ES-I3 (cell line): Measurements from ENCODE around the gene SMYD5.
"Not testable (repeated sequence)": the region's sequence is repeated elsewhere in the genome, so short reads cannot be mapped to it uniquely, and the experiment has no call there.

ENCODE experiments used
- H3K36me3 ChIP-seq: 2 replicates; pipeline ENCODE4 v1.6.1; 2013; ENCODE audit warnings: mild to moderate bottlenecking, low read length, control low read depth, moderate library complexity; ENCODE audit not compliant: insufficient read depth
- H3K4me1 ChIP-seq: 2 replicates; pipeline ENCODE4 v1.6.1; 2013; ENCODE audit warnings: mild to moderate bottlenecking, control low read depth, low read length; ENCODE audit not compliant: insufficient read depth
- H3K9ac ChIP-seq: 2 replicates; pipeline ENCODE4 v1.6.1; 2013; ENCODE audit warnings: low read depth, mild to moderate bottlenecking, low read length, moderate library complexity
- H3K9me3 ChIP-seq: 2 replicates; pipeline ENCODE4 v1.6.1; 2013; ENCODE audit warnings: mild to moderate bottlenecking, low read length, moderate library complexity; ENCODE audit not compliant: control insufficient read depth, insufficient read depth

Gene SMYD5

GRCh38 chr2:73214120-73215035, at the start of gene SMYD5:
Gene SMYD5 (plus strand): TSS chr2:73214245. CDS start chr2:73214267, 22 bp downstream.
- Histone ChIP-seq H3K36me3 (no peaks in the 10 kb centered on the region), H3K9ac (peak within 1 kb of the TSS; percentile 88), H3K4me1 (peaks cover 10% of the 10 kb centered on the region), H3K9me3 (no peaks in the 10 kb centered on the region)

- not testable (repeated sequence) for H3K9ac ChIP-seq, H3K36me3 ChIP-seq, H3K9me3 ChIP-seq, H3K4me1 ChIP-seq
Measured at GRCh38 chr2:73165978-73166377, 48.1 kb upstream of the SMYD5 start.

GRCh38 chr2:73166813-73167212, 47.2 kb upstream of the SMYD5 start:
- H3K9me3 ChIP-seq, H3K36me3 ChIP-seq, H3K4me1 ChIP-seq, H3K9ac ChIP-seq: not testable (repeated sequence)

DNA sequence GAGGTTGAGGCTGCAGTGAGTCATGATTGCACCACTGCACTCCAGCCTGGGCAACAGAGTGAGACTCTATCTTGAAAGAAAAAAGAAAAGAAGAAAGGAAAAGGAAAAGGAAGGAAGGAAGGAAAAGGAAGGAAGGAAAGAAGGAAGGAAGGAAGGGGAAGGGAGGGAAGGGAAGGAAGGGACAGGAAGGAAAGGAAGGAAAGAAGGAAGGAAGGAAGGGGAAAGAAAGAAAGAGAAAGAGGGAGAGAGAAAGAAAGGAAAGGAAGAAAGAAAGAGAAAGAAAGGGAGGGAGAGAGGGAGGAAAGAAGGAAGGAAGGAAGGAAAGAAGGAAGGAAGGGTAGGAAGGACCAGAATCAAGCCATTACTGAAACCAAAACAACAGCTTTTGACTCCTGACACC, 45.7 kb upstream of the SMYD5 start:
- not testable (repeated sequence) for H3K9me3 ChIP-seq, H3K9ac ChIP-seq, H3K36me3 ChIP-seq, H3K4me1 ChIP-seq

DNA sequence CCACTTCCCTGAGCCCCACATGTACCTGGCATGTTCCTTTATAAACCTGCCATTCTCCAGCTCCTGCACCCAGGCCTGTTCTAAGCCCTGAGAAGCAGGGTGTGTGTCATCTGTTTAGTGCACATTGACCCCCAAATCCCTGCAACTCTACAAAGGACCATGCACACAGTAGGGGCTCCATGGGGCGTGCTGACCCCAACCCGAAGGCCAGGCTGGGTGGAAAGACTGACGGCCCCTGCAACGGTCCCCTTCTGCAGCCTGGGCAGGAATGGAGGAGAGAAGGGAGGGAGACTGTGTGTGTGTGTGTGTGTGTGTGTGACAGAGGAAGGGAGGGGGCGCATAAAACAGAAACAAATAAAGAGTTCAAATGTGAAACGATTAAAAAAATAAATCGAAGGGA, 43.7 kb upstream of the SMYD5 start:
- H3K9me3 ChIP-seq, H3K36me3 ChIP-seq, H3K4me1 ChIP-seq, H3K9ac ChIP-seq: not testable (repeated sequence)

GRCh38 chr2:73172963-73173362, 41.1 kb upstream of the SMYD5 start:
- H3K9me3 ChIP-seq = no peaks in the 10 kb centered on the region
- H3K4me1 ChIP-seq = no peaks in the 10 kb centered on the region; the same call in 1 of the 2 replicates
- no peak overlapping the region for H3K9ac ChIP-seq
- H3K36me3 ChIP-seq = no peaks in the 10 kb centered on the region

DNA sequence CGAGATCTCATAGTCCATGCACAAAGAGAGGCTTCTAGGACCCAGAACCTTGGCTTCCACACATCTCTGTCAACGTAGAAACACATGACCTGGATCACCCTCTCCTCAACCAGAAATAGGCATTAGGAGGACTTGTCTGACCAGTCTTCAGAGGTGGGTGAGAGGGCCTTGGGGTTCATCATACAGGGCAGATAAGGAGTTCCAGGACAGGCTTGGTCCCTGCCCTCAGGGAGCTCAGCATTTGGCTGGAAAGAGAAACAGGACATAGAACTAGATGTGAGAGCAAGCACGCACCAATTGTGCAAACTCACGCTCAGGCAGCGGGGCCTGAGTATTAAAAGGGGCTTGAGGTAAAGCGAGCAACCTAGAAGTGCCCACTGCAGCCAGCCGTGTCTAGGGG, 40.3 kb upstream of the SMYD5 start:
- Histone ChIP-seq H3K4me1 (no peaks in the 10 kb centered on the region; the same call in 1 of the 2 replicates), H3K9me3 (no peaks in the 10 kb centered on the region), H3K36me3 (no peaks in the 10 kb centered on the region), H3K9ac (no peak overlapping the region)

DNA sequence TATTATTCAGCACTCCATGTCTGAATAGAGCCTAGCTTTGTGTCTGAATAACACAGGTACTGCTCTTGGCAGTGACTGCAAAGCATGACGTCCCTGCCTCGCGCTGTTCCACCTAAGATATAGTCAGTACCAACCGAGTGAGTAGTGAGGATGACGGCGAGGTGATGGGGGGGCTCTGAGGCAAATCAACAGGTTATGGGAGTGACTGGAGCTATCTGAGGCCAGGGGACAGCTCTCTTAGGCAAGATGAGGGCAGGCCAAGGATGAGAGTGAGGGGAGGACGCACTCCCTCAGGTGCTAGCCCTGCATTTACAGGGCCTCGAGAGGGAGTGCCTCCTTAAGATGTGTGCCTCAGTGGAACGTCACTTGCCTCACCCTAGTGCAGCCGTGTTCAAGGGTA, 39.8 kb upstream of the SMYD5 start:
- no peaks in the 10 kb centered on the region for H3K36me3 ChIP-seq
- H3K4me1 ChIP-seq = no peaks in the 10 kb centered on the region; the same call in 1 of the 2 replicates
- no peaks in the 10 kb centered on the region for H3K9me3 ChIP-seq
- no peak overlapping the region for H3K9ac ChIP-seq

DNA sequence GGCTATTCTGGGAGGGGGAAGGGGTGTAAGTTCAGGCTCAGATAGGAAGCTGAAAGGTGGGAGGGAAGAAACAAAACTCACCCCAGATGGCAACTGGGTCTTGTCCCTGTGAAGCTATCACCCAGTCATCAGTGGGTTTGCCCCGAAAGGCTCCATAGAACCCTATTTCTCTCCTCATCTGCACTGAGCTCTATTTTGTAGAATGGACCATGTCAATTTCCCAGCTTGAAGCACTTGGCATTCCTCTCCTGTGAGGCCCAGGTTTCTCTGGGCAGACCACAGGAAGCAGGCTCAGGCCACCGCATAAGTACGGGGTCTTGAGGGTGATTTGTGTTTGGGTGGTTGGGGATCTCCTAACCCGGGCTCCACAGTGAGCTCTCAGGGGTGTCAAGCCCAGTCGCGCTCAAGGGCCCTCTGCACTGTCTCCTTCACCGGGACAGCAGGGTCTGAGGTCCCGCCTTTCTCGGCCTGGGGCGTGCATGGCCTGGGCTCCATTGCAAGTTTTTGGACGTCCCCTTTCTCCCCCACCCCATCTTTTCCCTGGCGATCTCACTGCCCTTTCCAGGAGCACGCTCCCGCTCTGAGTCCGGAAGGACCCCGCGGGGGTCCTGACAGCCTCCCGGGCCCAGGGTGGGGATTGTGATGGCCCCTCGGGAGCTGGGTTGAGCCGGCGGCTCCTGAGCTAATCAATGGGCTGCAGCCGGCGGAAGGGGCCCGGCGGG, 38.9 kb upstream of the SMYD5 start:
- no peaks in the 10 kb centered on the region; the same call in 1 of the 2 replicates for H3K4me1 ChIP-seq
- H3K9me3 ChIP-seq = no peaks in the 10 kb centered on the region
- H3K36me3 ChIP-seq = no peaks in the 10 kb centered on the region
- H3K9ac ChIP-seq = peak overlapping the region; percentile 59

GRCh38 chr2:73175663-73176204, 38.3 kb upstream of the SMYD5 start:
- Histone ChIP-seq H3K9me3 (no peaks in the 10 kb centered on the region), H3K9ac (peak overlapping the region; percentile 59), H3K4me1 (no peaks in the 10 kb centered on the region; the same call in 1 of the 2 replicates), H3K36me3 (no peaks in the 10 kb centered on the region)

GRCh38 chr2:73176205-73176880, 37.7 kb upstream of the SMYD5 start:
- Histone ChIP-seq H3K36me3 (no peaks in the 10 kb centered on the region), H3K9ac (peak overlapping the region; percentile 59), H3K4me1 (no peaks in the 10 kb centered on the region; the same call in 1 of the 2 replicates), H3K9me3 (no peaks in the 10 kb centered on the region)

GRCh38 chr2:73176881-73177644, 37.0 kb upstream of the SMYD5 start:
- Histone ChIP-seq H3K4me1 (no peaks in the 10 kb centered on the region; the same call in 1 of the 2 replicates), H3K9me3 (no peaks in the 10 kb centered on the region), H3K36me3 (no peaks in the 10 kb centered on the region), H3K9ac (peak overlapping the region; percentile 59; the same call in 1 of the 2 replicates)

DNA sequence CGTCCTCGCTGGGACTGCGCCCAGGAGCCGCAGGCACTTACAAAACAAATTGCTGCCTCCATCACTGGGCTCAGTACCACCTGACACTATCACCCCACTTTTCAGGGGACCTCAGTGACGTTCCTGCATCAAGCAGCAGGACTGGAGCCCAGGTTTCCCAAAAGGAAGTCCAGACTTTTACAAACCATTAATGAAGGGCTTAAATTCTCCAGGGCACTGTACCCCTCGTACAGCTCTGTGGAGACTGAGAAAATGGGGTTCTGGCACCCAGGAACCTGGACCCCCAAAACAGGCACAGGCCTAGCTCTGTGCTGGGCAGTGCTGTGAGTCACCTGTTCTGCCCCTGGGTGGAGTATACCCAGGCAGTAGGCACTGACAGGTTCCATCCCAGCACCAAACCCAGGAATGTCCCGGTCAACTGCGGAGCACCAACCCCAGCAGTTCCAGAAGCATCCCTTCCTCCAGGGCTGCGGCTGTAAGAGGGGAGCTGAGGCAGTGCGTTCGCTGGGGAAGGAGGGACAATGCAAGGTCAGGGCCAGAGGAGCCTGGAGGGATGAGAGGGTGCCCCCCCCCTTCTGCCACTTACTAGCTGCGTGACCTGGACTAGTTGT, 36.3 kb upstream of the SMYD5 start:
- Histone ChIP-seq H3K4me1 (no peaks in the 10 kb centered on the region; the same call in 1 of the 2 replicates), H3K36me3 (no peaks in the 10 kb centered on the region), H3K9ac (peak overlapping the region; percentile 26; the same call in 1 of the 2 replicates), H3K9me3 (no peaks in the 10 kb centered on the region)
